ENCODE results near the gene CC2D2A. TPM values are rescaled to one million over a fixed set of nuclear protein-coding genes. Genes with fewer than 3 reads are reported as not detected.

The CC2D2A gene
- total and polyA plus RNA-seq, 7 donors, result 1.6 to 4.7 (median 2.1) TPM

GRCh38 chr4:15557786-15558550, 88.3 kb downstream of the CC2D2A start:
- H3K27me3 ChIP-seq (ENCODE audit: insufficient read depth in 3 of 3, low read length in 2 of 3), result no peaks in the 10 kb centered on the region
- peaks cover 0 to 17% of the 10 kb centered on the region in 2 donors for H3K36me3 ChIP-seq (ENCODE audit: insufficient read depth in 1 of 2, low read depth in 1 of 2)
- intact Hi-C loops (cut with DNase I), result no loop called here
- H3K27ac ChIP-seq, result no peak overlapping the region
- no peaks in the 10 kb centered on the region for H3K9me3 ChIP-seq
- peaks cover 3% of the 10 kb centered on the region for H3K4me1 ChIP-seq
- ATAC-seq, result no peak
- 65 to 81% (median 68%) methylated on average over 2 of the region's 2 CpGs for WGBS, 3 donors
- TF ChIP-seq CTCF (IDR thresholded peaks at IDR 0.05), result no peak
- H3K4me3 ChIP-seq, result no peak overlapping the region
- no peak for DNase-seq

GRCh38 chr4:15558561-15558960, 88.9 kb downstream of the CC2D2A start:
- ATAC-seq (no peak), DNase-seq (no peak)
- Histone ChIP-seq H3K27me3 (ENCODE audit: insufficient read depth in 3 of 3, low read length in 2 of 3) (no peaks in the 10 kb centered on the region), H3K9me3 (no peaks in the 10 kb centered on the region), H3K36me3 (ENCODE audit: insufficient read depth in 1 of 2, low read depth in 1 of 2) (peaks cover 0 to 13% of the 10 kb centered on the region in 2 donors), H3K4me1 (peaks cover 3% of the 10 kb centered on the region), H3K4me3 (no peak overlapping the region), H3K27ac (no peak overlapping the region)
- TF ChIP-seq CTCF (IDR thresholded peaks at IDR 0.05), result no peak
- intact Hi-C loops (cut with DNase I), result no loop called here
- 68 to 84% (median 74%) methylated on average over 2 of the region's 2 CpGs for WGBS, 3 donors

GRCh38 chr4:15562114-15562513, 92.4 kb downstream of the CC2D2A start:
- peaks cover 3 to 26% of the 10 kb centered on the region in 2 donors for H3K36me3 ChIP-seq (ENCODE audit: insufficient read depth in 1 of 2, low read depth in 1 of 2)
- 50 to 76% (median 62%) methylated on average over 3 of the region's 3 CpGs for WGBS, 3 donors
- DNase-seq, result no peak

GRCh38 chr4:15562623-15563022, 92.9 kb downstream of the CC2D2A start:
- no peaks in the 10 kb centered on the region for H3K27me3 ChIP-seq (ENCODE audit: insufficient read depth in 3 of 3, low read length in 2 of 3)
- no peaks in the 10 kb centered on the region for H3K4me1 ChIP-seq
- peaks cover 3 to 31% of the 10 kb centered on the region in 2 donors for H3K36me3 ChIP-seq (ENCODE audit: insufficient read depth in 1 of 2, low read depth in 1 of 2)
- DNase-seq (no peak), ATAC-seq (no peak)
- TF ChIP-seq CTCF (IDR thresholded peaks at IDR 0.05), result no peak
- intact Hi-C loops (cut with DNase I), result no loop called here
- no peak overlapping the region for H3K4me3 ChIP-seq
- no peak overlapping the region for H3K27ac ChIP-seq
- H3K9me3 ChIP-seq, result no peaks in the 10 kb centered on the region

More at GRCh38 chr4:15562114-15562513, 92.4 kb downstream of the CC2D2A start:
- Histone ChIP-seq H3K4me3 (no peak overlapping the region), H3K4me1 (no peaks in the 10 kb centered on the region), H3K27me3 (ENCODE audit: insufficient read depth in 3 of 3, low read length in 2 of 3) (no peaks in the 10 kb centered on the region), H3K9me3 (no peaks in the 10 kb centered on the region), H3K27ac (no peak overlapping the region)
- no peak for ATAC-seq
- intact Hi-C loops (cut with DNase I), result no loop called here
- no peak for TF ChIP-seq CTCF (IDR thresholded peaks at IDR 0.05)

GRCh38 chr4:15563871-15564270, 94.2 kb downstream of the CC2D2A start:
- no peak for TF ChIP-seq CTCF (IDR thresholded peaks at IDR 0.05)
- H3K36me3 ChIP-seq (ENCODE audit: insufficient read depth in 1 of 2, low read depth in 1 of 2), result peaks cover 3 to 36% of the 10 kb centered on the region in 2 donors
- DNase-seq (no peak), ATAC-seq (no peak)
- intact Hi-C loops (cut with DNase I), result no loop called here
- no peak overlapping the region for H3K27ac ChIP-seq
- no peaks in the 10 kb centered on the region for H3K27me3 ChIP-seq (ENCODE audit: insufficient read depth in 3 of 3, low read length in 2 of 3)
- H3K4me3 ChIP-seq, result no peak overlapping the region
- peaks cover 3% of the 10 kb centered on the region for H3K4me1 ChIP-seq
- no peaks in the 10 kb centered on the region for H3K9me3 ChIP-seq
- WGBS, 3 donors, result 78 to 80% (median 80%) methylated on average over 6 of the region's 6 CpGs

Measured in psoas muscle (tissue), 8 donors.